ENCODE measurements around the gene YPEL2. TPM values are rescaled to one million over a fixed set of nuclear protein-coding genes. Genes with fewer than 3 reads are reported as not detected.

The YPEL2 gene
- total RNA-seq, 4 donors from 2014 or later: 35.5 to 47.1 (median 40.6) TPM

DNA sequence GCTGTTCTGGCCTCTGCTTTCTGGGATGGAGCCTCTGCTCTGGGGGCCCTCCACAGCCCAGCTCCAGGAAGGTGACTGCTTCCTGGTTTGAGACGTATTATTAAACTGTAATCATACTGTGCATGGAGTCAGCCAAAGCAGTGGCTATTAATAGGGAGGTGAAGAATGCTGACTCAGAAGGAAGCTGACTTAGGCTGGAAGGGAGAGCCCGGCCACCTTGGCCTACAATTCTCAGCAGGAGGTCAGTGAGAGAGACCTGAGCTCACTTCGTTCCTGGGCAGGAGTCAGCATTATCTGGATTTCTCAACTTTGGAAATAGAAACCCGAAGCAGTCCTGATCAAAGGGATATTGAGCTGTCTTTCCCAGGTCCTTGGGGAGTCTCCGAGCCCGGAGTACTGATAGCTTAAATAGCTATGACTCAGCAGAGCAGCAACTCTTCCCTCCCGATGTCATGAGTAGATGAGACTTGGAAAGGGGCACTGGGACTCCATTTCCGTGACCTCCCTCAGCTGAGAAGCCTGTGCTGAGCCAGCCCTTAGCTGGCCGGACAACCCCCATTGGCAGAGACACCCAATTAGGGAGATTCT lies 91.8 kb downstream of the YPEL2 start:
- peak; percentile 69 for ATAC-seq
- TF ChIP-seq POLR2AphosphoS5 (IDR thresholded peaks at IDR 0.05) (peak; percentile 25), EP300 (IDR thresholded peaks at IDR 0.05) (no peak)
- Histone ChIP-seq H3K4me1 (peaks cover 24 to 97% (median 40%) of the 10 kb centered on the region in 3 donors), H3K27ac (peak overlapping the region; percentile 45 to 91 (median 87)), H3K36me3 (no peaks in the 10 kb centered on the region), H3K27me3 (no peaks in the 10 kb centered on the region), H3K9me3 (no peaks in the 10 kb centered on the region), H3K4me3 (no peak overlapping the region)
- 0 to 13% methylated on average over 1 to 6 of the region's 9 CpGs for WGBS, 2 donors (ENCODE audit: low coverage in 1 of 2)

DNA sequence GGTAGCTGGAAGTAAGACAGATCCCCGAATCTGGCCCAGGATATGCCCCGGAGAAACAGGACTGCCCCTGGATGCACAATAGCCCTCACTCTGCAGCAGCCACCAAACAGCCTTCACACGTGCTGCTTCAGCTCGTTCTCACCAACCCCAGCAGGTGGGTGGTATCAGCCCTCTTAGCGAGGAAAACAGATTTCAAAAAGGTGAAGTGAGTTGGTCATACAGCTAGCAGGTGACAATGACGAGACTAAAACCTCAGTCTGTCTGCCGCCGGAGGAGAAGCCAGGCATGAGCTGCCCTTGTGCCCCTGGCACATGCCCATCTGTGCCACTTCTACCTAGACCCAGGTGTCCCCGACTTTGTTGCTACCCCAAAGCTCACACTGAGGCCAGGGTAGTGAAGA lies 92.4 kb downstream of the YPEL2 start:
- H3K27ac ChIP-seq: peak overlapping the region; percentile 45 to 91 (median 87)
- no peaks in the 10 kb centered on the region for H3K27me3 ChIP-seq
- no peak for ATAC-seq
- 81% methylated on average over 3 of the region's 9 CpGs; no CpG with 5 or more reads in 1 of the 2 donors for WGBS, 2 donors (ENCODE audit: low coverage in 1 of 2)
- no peaks in the 10 kb centered on the region for H3K36me3 ChIP-seq
- no peaks in the 10 kb centered on the region for H3K9me3 ChIP-seq
- peaks cover 21 to 96% (median 40%) of the 10 kb centered on the region in 3 donors for H3K4me1 ChIP-seq
- H3K4me3 ChIP-seq: no peak overlapping the region
- TF ChIP-seq, protein P1, sequence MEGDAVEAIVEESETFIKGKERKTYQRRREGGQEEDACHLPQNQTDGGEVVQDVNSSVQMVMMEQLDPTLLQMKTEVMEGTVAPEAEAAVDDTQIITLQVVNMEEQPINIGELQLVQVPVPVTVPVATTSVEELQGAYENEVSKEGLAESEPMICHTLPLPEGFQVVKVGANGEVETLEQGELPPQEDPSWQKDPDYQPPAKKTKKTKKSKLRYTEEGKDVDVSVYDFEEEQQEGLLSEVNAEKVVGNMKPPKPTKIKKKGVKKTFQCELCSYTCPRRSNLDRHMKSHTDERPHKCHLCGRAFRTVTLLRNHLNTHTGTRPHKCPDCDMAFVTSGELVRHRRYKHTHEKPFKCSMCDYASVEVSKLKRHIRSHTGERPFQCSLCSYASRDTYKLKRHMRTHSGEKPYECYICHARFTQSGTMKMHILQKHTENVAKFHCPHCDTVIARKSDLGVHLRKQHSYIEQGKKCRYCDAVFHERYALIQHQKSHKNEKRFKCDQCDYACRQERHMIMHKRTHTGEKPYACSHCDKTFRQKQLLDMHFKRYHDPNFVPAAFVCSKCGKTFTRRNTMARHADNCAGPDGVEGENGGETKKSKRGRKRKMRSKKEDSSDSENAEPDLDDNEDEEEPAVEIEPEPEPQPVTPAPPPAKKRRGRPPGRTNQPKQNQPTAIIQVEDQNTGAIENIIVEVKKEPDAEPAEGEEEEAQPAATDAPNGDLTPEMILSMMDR (IDR thresholded peaks at IDR 0.05): no peak
- TF ChIP-seq POLR2A (IDR thresholded peaks at IDR 0.05) (no peak), EP300 (IDR thresholded peaks at IDR 0.05) (no peak), POLR2AphosphoS5 (IDR thresholded peaks at IDR 0.05) (no peak)

- ATAC-seq: no peak
- Histone ChIP-seq H3K27ac (peak overlapping the region; percentile 87 to 94 (median 89)), H3K4me1 (peaks cover 21 to 92% (median 40%) of the 10 kb centered on the region in 3 donors), H3K9me3 (no peaks in the 10 kb centered on the region), H3K4me3 (no peak overlapping the region), H3K27me3 (no peaks in the 10 kb centered on the region), H3K36me3 (no peaks in the 10 kb centered on the region)
- TF ChIP-seq POLR2A (IDR thresholded peaks at IDR 0.05): no peak
- no peak for TF ChIP-seq EP300 (IDR thresholded peaks at IDR 0.05)
- TF ChIP-seq, protein P1 (IDR thresholded peaks at IDR 0.05): no peak
- no peak for TF ChIP-seq POLR2AphosphoS5 (IDR thresholded peaks at IDR 0.05)
- 73 to 74% methylated on average over 3 to 4 of the region's 4 CpGs for WGBS, 2 donors (ENCODE audit: low coverage in 1 of 2)
Observed at GRCh38 chr17:59424331-59424730, 92.9 kb downstream of the YPEL2 start.

DNA sequence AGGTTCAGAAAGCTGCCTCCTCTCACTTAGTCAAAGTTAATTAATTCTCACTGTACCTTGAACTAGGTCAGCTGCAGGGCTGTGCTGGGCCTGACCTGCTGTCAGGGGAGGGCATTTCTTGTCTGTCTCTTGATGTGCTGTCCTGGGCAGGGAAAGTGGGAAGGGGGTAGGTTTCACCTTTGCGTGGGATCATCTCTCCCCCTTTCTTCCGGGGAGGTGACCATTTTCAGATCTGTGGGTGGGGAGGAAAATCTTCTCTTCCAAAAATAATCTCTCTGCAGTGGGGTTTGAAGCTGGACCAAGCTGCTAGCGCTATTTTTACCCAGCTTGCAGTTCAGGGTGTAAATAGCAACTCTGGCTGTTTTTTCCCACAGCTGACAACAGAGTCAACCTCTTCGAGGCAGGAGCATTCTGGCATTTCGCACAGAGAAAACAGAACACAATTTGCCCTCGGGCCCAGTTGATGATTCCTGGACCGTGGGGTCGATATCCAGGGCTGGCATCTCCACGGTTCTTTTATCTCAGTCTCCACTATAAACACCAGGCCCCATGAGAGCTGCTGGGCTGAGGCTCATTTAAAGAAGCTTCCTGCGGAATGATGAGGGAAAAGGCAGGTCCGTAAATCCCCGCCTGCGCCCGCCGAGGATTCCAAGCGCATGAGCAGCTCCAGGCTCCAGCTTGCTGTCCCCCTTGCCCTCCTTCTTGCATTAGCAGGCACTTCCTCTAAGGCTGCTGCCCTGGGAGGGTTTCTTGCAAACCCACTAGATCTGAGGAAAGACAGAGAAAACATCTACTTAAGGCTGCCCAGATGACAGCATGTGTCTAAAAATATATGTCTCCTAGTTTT lies 93.9 kb downstream of the YPEL2 start:
- Histone ChIP-seq H3K27ac (peak overlapping the region; percentile 87 to 94 (median 89)), H3K9me3 (no peaks in the 10 kb centered on the region), H3K4me3 (no peak overlapping the region), H3K27me3 (no peaks in the 10 kb centered on the region), H3K36me3 (no peaks in the 10 kb centered on the region), H3K4me1 (peaks cover 21 to 82% (median 40%) of the 10 kb centered on the region in 3 donors)
- 0 to 2% methylated on average over 2 to 9 of the region's 16 CpGs for WGBS, 2 donors (ENCODE audit: low coverage in 1 of 2)
- ATAC-seq: peak; percentile 40
- TF ChIP-seq POLR2AphosphoS5 (IDR thresholded peaks at IDR 0.05): peak; percentile 30
- TF ChIP-seq, protein P1 (IDR thresholded peaks at IDR 0.05): no peak

DNA sequence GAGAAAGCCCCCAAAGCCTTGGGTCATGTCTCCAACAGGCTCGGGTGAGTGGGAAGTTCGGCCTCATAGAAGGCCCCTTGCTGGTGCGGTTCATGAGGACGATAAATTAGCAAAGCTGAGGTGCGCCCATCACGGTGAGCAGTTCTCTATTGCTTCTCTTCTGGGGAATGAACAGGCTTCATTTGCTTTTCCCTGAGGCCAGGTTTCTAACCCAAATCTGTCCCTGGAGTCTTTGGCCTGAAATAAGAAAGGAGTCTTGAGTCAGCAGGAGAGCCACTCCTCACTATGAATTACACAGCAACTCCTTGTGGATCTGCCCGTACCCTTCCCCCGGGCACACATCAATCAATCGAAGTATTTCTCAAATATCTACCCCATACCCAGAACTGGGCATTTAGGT lies 94.6 kb downstream of the YPEL2 start:
- Histone ChIP-seq H3K27me3 (no peaks in the 10 kb centered on the region), H3K27ac (peak overlapping the region; percentile 87 to 94 (median 89)), H3K9me3 (no peaks in the 10 kb centered on the region), H3K36me3 (no peaks in the 10 kb centered on the region), H3K4me3 (no peak overlapping the region), H3K4me1 (peaks cover 21 to 75% (median 40%) of the 10 kb centered on the region in 3 donors)
- WGBS, 2 donors (ENCODE audit: low coverage in 1 of 2): 56 to 80% methylated on average over 2 to 9 of the region's 9 CpGs
- TF ChIP-seq POLR2A (IDR thresholded peaks at IDR 0.05): no peak
- no peak for TF ChIP-seq EP300 (IDR thresholded peaks at IDR 0.05)
- no peak for TF ChIP-seq POLR2AphosphoS5 (IDR thresholded peaks at IDR 0.05)
- TF ChIP-seq, protein P1 (IDR thresholded peaks at IDR 0.05): no peak
- no peak for ATAC-seq
